Inflammatory macrophage treated with lipopolysaccharide for 1 hour (primary cell): ENCODE data around the gene ZNF32.
A peak's percentile ranks its signal among the peaks of the same experiment; 100 is the strongest.
"Not testable (repeated sequence)": the region's sequence is repeated elsewhere in the genome, so short reads cannot be mapped to it uniquely, and the experiment has no call there.

Experiments used
- DNase-seq, 2 donors: peaks; one replicate each; pipeline ENCODE4 v3.0.0-alpha.2; 2020 to 2022

The ZNF32 gene

GRCh38 chr10:43680035-43680434, 31.4 kb upstream of the ZNF32 start:
- DNase-seq = no peak

GRCh38 chr10:43679509-43679908, 30.8 kb upstream of the ZNF32 start:
- no peak for DNase-seq

- DNase-seq = no peak
Observed at GRCh38 chr10:43678654-43679053, 30.0 kb upstream of the ZNF32 start.

- DNase-seq = no peak
Observed at GRCh38 chr10:43676901-43677300, 28.2 kb upstream of the ZNF32 start.

- DNase-seq = no peak
Observed at GRCh38 chr10:43676331-43676730, 27.6 kb upstream of the ZNF32 start.

- DNase-seq = no peak
Observed at GRCh38 chr10:43674553-43675210, 26.0 kb upstream of the ZNF32 start.

GRCh38 chr10:43673471-43673870, 24.8 kb upstream of the ZNF32 start:
- DNase-seq = no peak

- peak; percentile 23 to 87 for DNase-seq
Observed at GRCh38 chr10:43671659-43672531, 23.2 kb upstream of the ZNF32 start.

- DNase-seq = no peak
Observed at GRCh38 chr10:43669386-43669785, 20.7 kb upstream of the ZNF32 start.

GRCh38 chr10:43667761-43668386, 19.2 kb upstream of the ZNF32 start:
- DNase-seq = no peak

GRCh38 chr10:43667317-43667731, 18.6 kb upstream of the ZNF32 start:
- peak in 1 of 2 donors; percentile 12 for DNase-seq

GRCh38 chr10:43666552-43666951, 17.9 kb upstream of the ZNF32 start:
- DNase-seq = no peak

GRCh38 chr10:43665054-43665453, 16.4 kb upstream of the ZNF32 start:
- no peak for DNase-seq

GRCh38 chr10:43658227-43658626, 9.5 kb upstream of the ZNF32 start:
- DNase-seq = no peak

GRCh38 chr10:43655311-43655710, 6.6 kb upstream of the ZNF32 start:
- no peak for DNase-seq

GRCh38 chr10:43653746-43654145, 5.1 kb upstream of the ZNF32 start:
- DNase-seq = no peak

GRCh38 chr10:43649185-43649523, 473 bp upstream of the ZNF32 start:
- DNase-seq = no peak

GRCh38 chr10:43648095-43648397, 635 bp downstream of the ZNF32 start:
- DNase-seq = peak in 1 of 2 donors; percentile 3

GRCh38 chr10:43647576-43647975, 1.1 kb downstream of the ZNF32 start:
- DNase-seq = no peak

- no peak for DNase-seq
Observed at GRCh38 chr10:43645866-43646265, 2.8 kb downstream of the ZNF32 start.

- no peak for DNase-seq
Observed at GRCh38 chr10:43644252-43644651, 4.4 kb downstream of the ZNF32 start.

- DNase-seq = no peak
Observed at GRCh38 chr10:43640603-43641002, 8.1 kb downstream of the ZNF32 start.

GRCh38 chr10:43635816-43636215, 12.9 kb downstream of the ZNF32 start:
- DNase-seq = not testable (repeated sequence)

- DNase-seq = no peak
Observed at GRCh38 chr10:43628956-43629355, 19.7 kb downstream of the ZNF32 start.
